AG04449 (cell line): ENCODE results near the gene LRRC4C.

Source experiments
- CTCF ChIA-PET: fragments of 350-600 bp; formaldehyde crosslinking; extraction: SDS; loops from one replicate; lab custom pipeline; 2021; ENCODE audit warnings: antibody characterized with exemption; lab: Yijun Ruan, JAX
- POLR2A ChIA-PET: fragments of 400-600, 350-600 bp; formaldehyde crosslinking; extraction: SDS; loops from one replicate; lab custom pipeline; 2020; ENCODE audit warnings: antibody characterized with exemption, inconsistent platforms; lab: Yijun Ruan, JAX
- DNase-seq: peaks from one replicate; pipeline ENCODE4 v3.0.0-alpha.2; 2010; ENCODE audit warnings: low read depth, low spot score
- H3K4me3 ChIP-seq: 2 replicates; pipeline ENCODE4 v1.5.1; 2011; ENCODE audit warnings: low read depth, mild to moderate bottlenecking, control low read depth, low read length
- CTCF ChIP-seq: IDR thresholded peaks from one replicate; pipeline ENCODE4 v1.5.1; 2011; ENCODE audit warnings: mild to moderate bottlenecking, moderate library complexity, low read length, control low read depth, inconsistent platforms; ENCODE audit not compliant: insufficient read depth; ENCODE audit errors: missing control alignments

The LRRC4C gene

DNA sequence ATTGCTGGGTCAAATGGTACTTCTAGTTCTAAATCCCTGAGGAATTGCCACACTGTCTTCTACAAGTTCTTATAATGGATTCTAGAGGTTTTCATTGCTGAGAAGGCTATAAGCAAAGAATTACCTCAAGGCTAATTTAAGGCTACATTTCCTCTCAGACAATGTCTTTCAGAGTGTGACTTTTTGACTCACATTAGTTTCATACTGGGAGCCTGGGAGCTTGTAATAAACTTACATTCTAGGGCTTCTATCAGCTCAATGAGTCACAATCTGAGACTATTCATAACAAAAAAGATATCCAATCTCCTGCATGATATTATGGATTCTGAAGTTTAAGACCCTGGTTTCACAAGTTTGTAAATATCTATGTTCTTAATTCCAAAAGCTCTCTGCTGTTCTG, 408.7 kb downstream of the LRRC4C start:
- no peak overlapping the region for H3K4me3 ChIP-seq
- DNase-seq, result no peak
- ChIA-PET POLR2A (no interaction called here), CTCF (no interaction called here)
- TF ChIP-seq CTCF, result no peak

DNA sequence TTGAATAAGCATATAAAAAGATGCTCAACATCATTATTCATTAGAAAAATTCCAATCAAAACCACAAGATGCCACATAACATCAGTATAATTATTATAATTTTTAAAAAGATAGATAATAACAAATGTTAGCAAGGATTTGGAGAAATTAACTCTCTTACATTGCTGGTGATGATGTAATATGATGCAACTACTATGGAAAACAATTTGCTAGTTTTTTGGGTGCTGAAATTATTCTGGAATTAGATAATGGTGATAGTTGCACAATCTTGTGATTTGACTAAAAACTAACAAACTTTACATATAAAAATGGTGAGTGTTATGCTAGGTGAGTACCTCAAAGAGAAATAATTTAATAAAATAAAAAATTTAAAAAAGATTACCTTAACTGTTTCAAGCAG, 412.2 kb downstream of the LRRC4C start:
- POLR2A ChIA-PET, result no interaction called here
- H3K4me3 ChIP-seq, result no peak overlapping the region
- DNase-seq, result no peak
- no peak for TF ChIP-seq CTCF
- CTCF ChIA-PET, result no interaction called here

DNA sequence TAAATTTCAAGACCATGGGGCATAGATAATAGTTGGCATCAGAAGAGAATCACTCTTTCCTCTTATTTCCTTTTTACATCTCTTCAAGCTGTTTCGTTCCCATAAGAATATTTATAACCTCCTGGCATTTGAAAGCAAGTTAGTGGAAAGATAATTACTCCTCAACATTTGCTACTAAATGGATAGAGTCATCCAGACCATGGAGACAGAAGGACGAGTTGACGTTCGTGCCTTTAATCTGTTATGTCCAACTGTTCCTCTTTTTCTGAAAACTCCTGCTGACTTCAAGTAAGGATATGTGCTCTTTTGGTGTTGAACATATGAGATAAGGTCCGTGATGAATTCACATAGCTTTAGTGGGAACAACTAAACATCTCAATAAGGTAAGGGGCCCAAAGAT, 414.2 kb downstream of the LRRC4C start:
- no peak overlapping the region for H3K4me3 ChIP-seq
- no peak for DNase-seq
- CTCF ChIA-PET, result no interaction called here
- POLR2A ChIA-PET, result no interaction called here
- no peak for TF ChIP-seq CTCF

- H3K4me3 ChIP-seq, result no peak overlapping the region
- CTCF ChIA-PET, result no interaction called here
- DNase-seq, result no peak
- no peak for TF ChIP-seq CTCF
- POLR2A ChIA-PET, result no interaction called here
These were observed 414.7 kb downstream of the LRRC4C start for GRCh38 chr11:41044747-41045146.

DNA sequence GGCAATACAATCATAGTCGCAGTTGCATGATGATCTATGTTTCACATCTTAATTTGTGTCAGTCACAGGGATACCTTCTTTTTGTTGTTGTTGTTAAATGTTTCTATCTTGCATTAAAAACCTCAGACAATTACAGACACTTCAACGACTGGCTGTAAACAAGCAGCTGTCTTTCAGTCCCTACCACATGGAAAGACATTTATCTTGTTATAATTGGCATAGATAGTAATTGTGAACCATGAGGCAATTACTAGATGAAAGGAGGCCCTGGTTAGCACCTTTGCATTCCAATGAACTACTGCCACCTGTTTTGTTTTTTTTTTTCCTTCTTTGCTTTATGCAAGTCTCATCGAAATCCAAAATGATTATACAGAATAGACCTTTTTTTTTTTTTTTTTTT, 416.8 kb downstream of the LRRC4C start:
- ChIA-PET CTCF (no interaction called here), POLR2A (no interaction called here)
- H3K4me3 ChIP-seq, result no peak overlapping the region

DNA sequence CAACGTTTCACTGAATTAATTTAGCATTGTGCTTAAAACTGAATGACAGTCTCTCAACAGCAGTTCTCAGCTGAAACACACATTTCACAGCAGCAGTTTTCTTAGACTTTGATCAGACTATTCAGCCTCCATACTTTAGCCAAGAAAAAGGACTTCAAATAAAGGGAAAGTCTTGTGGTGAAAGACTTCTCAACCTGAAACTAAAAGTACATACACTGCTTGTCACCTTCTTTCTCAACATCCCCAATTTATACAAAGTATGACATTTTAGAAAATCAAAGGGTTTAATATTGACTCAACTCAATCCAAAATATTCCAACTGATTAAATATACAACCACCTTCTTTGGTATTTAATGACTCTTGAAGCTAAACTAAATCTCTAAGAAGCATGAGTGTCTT, 419.0 kb downstream of the LRRC4C start:
- no peak for TF ChIP-seq CTCF
- ChIA-PET POLR2A (no interaction called here), CTCF (no interaction called here)
- no peak for DNase-seq
- H3K4me3 ChIP-seq, result no peak overlapping the region

More for the DNA sequence above, 416.8 kb downstream of the LRRC4C start:
- no peak for TF ChIP-seq CTCF
- DNase-seq, result no peak
